OCI-LY7 (cell line): ENCODE measurements around the gene NAXE. TPM values are rescaled to one million over a fixed set of nuclear protein-coding genes. Genes with fewer than 3 reads are reported as not detected.

Experiments used
- BruUV-seq: library from RNA; stranded (reverse); fragments of 400-500 nt; replicated peaks from 2 replicates; lab custom pipeline; 2021; lab: Mats Ljungman, UMichigan
- CTCF ChIA-PET: fragments of 300-600 bp; sonication (Branson Sonifier 250); formaldehyde crosslinking; loops from one replicate; lab custom pipeline; 2022; ENCODE audit warnings: antibody characterized with exemption; ENCODE audit not compliant: unreplicated experiment; lab: Charles Lee
- POLR2A ChIA-PET: fragments of 300-600 bp; sonication (Branson Sonifier 250); formaldehyde crosslinking; loops from one replicate; lab custom pipeline; 2022; ENCODE audit warnings: antibody characterized with exemption; lab: Charles Lee
- DNase-seq: peaks from one replicate; pipeline ENCODE4 v3.0.0-alpha.2; 2015; ENCODE audit warnings: low spot score
- H2AFZ ChIP-seq: fragments of 200-600 bp; sonication (generic), shearing (Covaris generic); 2 replicates; pipeline ENCODE4 v1.6.1; 2014; ENCODE audit warnings: mild to moderate bottlenecking, antibody characterized with exemption, low read length, moderate library complexity
- H3K27ac ChIP-seq: fragments of 200-600 bp; sonication (generic); 2 replicates; pipeline ENCODE4 v1.5.1; 2014; ENCODE audit warnings: mixed run types, low read depth, mild to moderate bottlenecking, moderate library complexity, low read length, inconsistent platforms; ENCODE audit not compliant: poor library complexity, severe bottlenecking
- H3K36me3 ChIP-seq: fragments of 200-600 bp; sonication (generic); 2 replicates; pipeline ENCODE4 v1.6.1; 2014; ENCODE audit warnings: mild to moderate bottlenecking, antibody characterized with exemption, low read length, moderate library complexity, mixed read lengths; ENCODE audit not compliant: insufficient read depth
- H3K4me1 ChIP-seq: fragments of 200-600 bp; sonication (generic); 2 replicates; pipeline ENCODE4 v1.5.1; 2014; ENCODE audit warnings: mild to moderate bottlenecking, low read length; ENCODE audit not compliant: insufficient read depth, poor library complexity, severe bottlenecking
- H3K4me2 ChIP-seq: fragments of 200-600 bp; sonication (generic); 2 replicates; pipeline ENCODE4 v1.6.1; 2014; ENCODE audit warnings: mild to moderate bottlenecking, low read length
- H3K4me3 ChIP-seq: fragments of 200-600 bp; sonication (generic); 2 replicates; pipeline ENCODE4 v1.5.1; 2014; ENCODE audit warnings: mild to moderate bottlenecking, low read depth, low read length; ENCODE audit not compliant: poor library complexity, severe bottlenecking
- H3K79me2 ChIP-seq: fragments of 200-600 bp; sonication (generic); 2 replicates; pipeline ENCODE4 v1.6.1; 2016; ENCODE audit warnings: low read depth, mild to moderate bottlenecking, low read length, moderate library complexity, mixed read lengths; ENCODE audit not compliant: insufficient read depth
- H3K9me2 ChIP-seq: fragments of 200-600 bp; sonication (generic); 2 replicates; pipeline ENCODE4 v1.6.1; 2016; ENCODE audit warnings: mild to moderate bottlenecking, low read length, mixed read lengths; ENCODE audit not compliant: insufficient read depth
- H3K9me3 ChIP-seq: fragments of 200-600 bp; sonication (generic); 2 replicates; pipeline ENCODE4 v1.6.1; 2014; ENCODE audit warnings: mild to moderate bottlenecking, mixed run types, low read length, mixed read lengths
- H4K20me1 ChIP-seq: fragments of 200-600 bp; sonication (generic); 2 replicates; pipeline ENCODE4 v1.6.1; 2014; ENCODE audit warnings: mild to moderate bottlenecking, antibody characterized with exemption, low read length, moderate library complexity, mixed read lengths; ENCODE audit not compliant: insufficient read depth
- CTCF ChIP-seq: fragments of 200-600 bp; sonication (generic); conservative IDR thresholded peaks from 2 replicates; pipeline ENCODE4 v1.5.1; 2014; ENCODE audit warnings: mild to moderate bottlenecking, antibody characterized with exemption, low read length, moderate library complexity, mixed read lengths
- EZH2phosphoT487 ChIP-seq: fragments of 200-600 bp; sonication (generic); IDR thresholded peaks from 2 replicates; pipeline ENCODE4 v1.6.1; 2018; ENCODE audit warnings: low read depth, borderline replicate concordance, mild to moderate bottlenecking, mixed run types, antibody characterized with exemption, low read length, moderate library complexity, mixed read lengths
- intact Hi-C: fragments of 100-400 bp; cut with micrococcal nuclease; formaldehyde crosslinking; loops from one replicate; pipeline ENCODE4 v1.10.0; 2022; ENCODE audit not compliant: unreplicated experiment
- total RNA-seq, 2 experiments: library from RNA; depleted of rRNA in 1 of 2; stranded (reverse); fragments of >200 nt in 1 of 2; shearing (Covaris generic) in 1 of 2; gene quantifications; 2 replicates each; pipeline ENCODE4 v1.2.3, GENCODE V29; 2014 to 2022

Gene NAXE
- total RNA-seq, 2 experiments from 2014 or later = 61.1 to 71.6 TPM

GRCh38 chr1:156550346-156550745 lies 41.2 kb upstream of the NAXE start:
- no peaks in the 10 kb centered on the region for H3K9me3 ChIP-seq
- TF ChIP-seq CTCF = no peak
- TF ChIP-seq EZH2phosphoT487 = no peak
- no peaks in the 10 kb centered on the region for H4K20me1 ChIP-seq
- no peak overlapping the region for H3K27ac ChIP-seq
- H3K4me1 ChIP-seq = peaks cover 32% of the 10 kb centered on the region
- no peak overlapping the region for H3K4me3 ChIP-seq
- intact Hi-C loops = no loop called here
- no peaks in the 10 kb centered on the region for H3K9me2 ChIP-seq
- no peak overlapping the region for H2AFZ ChIP-seq
- BruUV-seq = no TSS peak
- ChIA-PET CTCF (no interaction called here), POLR2A (interaction anchor here (0.6 to 2.7 kb wide), 4 partner anchors 25 to 97 kb away, joined by 3 to 10 read pairs (median 3); no protein-coding TSS in a partner anchor)
- H3K4me2 ChIP-seq = no peak overlapping the region
- peaks cover 27% of the 10 kb centered on the region for H3K36me3 ChIP-seq
- no peaks in the 10 kb centered on the region for H3K79me2 ChIP-seq
- no peak for DNase-seq

- H2AFZ ChIP-seq = no peak overlapping the region
- intact Hi-C loops = no loop called here
- BruUV-seq = no TSS peak
Measured at GRCh38 chr1:156551066-156551643, 40.4 kb upstream of the NAXE start.

More at GRCh38 chr1:156551066-156551643, 40.4 kb upstream of the NAXE start:
- Histone ChIP-seq H3K36me3 (peaks cover 34% of the 10 kb centered on the region), H3K4me3 (no peak overlapping the region), H3K4me1 (peaks cover 32% of the 10 kb centered on the region), H3K9me3 (no peaks in the 10 kb centered on the region), H3K4me2 (0 out of 2 replicates have a peak overlapping the region, but pooled peaks have one; percentile 9), H3K79me2 (no peaks in the 10 kb centered on the region), H3K9me2 (no peaks in the 10 kb centered on the region), H4K20me1 (no peaks in the 10 kb centered on the region), H3K27ac (peak overlapping the region; percentile 39)
- CTCF ChIA-PET = interaction anchor here (0.7 kb wide), 1 partner anchor 68 kb away, joined by 3 read pairs; no protein-coding TSS in a partner anchor
- TF ChIP-seq EZH2phosphoT487 (no peak), CTCF (no peak)
- peak; percentile 66 for DNase-seq
- POLR2A ChIA-PET = interaction anchor here (0.5 to 2.7 kb wide), 13 partner anchors 15 to 98 kb away, joined by 3 to 10 read pairs (median 3); partner anchors contain the start of genes MEF2D and NAXE
